Liver (tissue), 9 donors: ENCODE data around the gene DAB1. TPM values are rescaled to one million over a fixed set of nuclear protein-coding genes. Genes with fewer than 3 reads are reported as not detected.
A peak's percentile ranks its signal among the peaks of the same experiment; 100 is the strongest.

Source experiments
- DNase-seq: peaks from one replicate; pipeline ENCODE4 v3.0.0-alpha.2; 2017; ENCODE audit warnings: low spot score
- H3K27ac ChIP-seq, 2 donors: one replicate each; pipeline ENCODE4 v1.7.0; 2013; ENCODE audit warnings: inconsistent platforms in 2 of 2, low read length in 2 of 2, control low read depth in 1 of 2, low read depth in 1 of 2, mild to moderate bottlenecking in 1 of 2
- H3K27me3 ChIP-seq, 4 donors: one replicate each; pipeline versions ENCODE4 v1.6.1 to v1.7.0; 2013; ENCODE audit warnings: low read length in 3 of 4, inconsistent platforms in 1 of 4, mild to moderate bottlenecking in 1 of 4, moderate library complexity in 1 of 4; ENCODE audit not compliant: control insufficient read depth in 4 of 4, insufficient read depth in 4 of 4
- H3K36me3 ChIP-seq, 4 donors: one replicate each; pipeline versions ENCODE4 v1.6.1 to v1.7.0; 2013; ENCODE audit warnings: low read length in 3 of 4, mild to moderate bottlenecking in 3 of 4, low read depth in 1 of 4, moderate library complexity in 1 of 4; ENCODE audit not compliant: control insufficient read depth in 4 of 4, insufficient read depth in 3 of 4
- H3K4me1 ChIP-seq, 4 donors: one replicate each; pipeline versions ENCODE4 v1.6.1 to v1.7.0; 2013; ENCODE audit warnings: low read length in 3 of 4, mild to moderate bottlenecking in 3 of 4, moderate library complexity in 1 of 4; ENCODE audit not compliant: control insufficient read depth in 4 of 4, insufficient read depth in 4 of 4
- H3K4me3 ChIP-seq, 3 donors: one replicate each; pipeline versions ENCODE4 v1.6.1 to v1.7.0; 2013; ENCODE audit warnings: low read length in 3 of 3, control low read depth in 1 of 3, low read depth in 1 of 3, mild to moderate bottlenecking in 1 of 3
- H3K9ac ChIP-seq, 2 donors: one replicate each; pipeline ENCODE4 v1.7.0; 2013; ENCODE audit warnings: low read length in 2 of 2, mild to moderate bottlenecking in 2 of 2, moderate library complexity in 2 of 2, control low read depth in 1 of 2, low read depth in 1 of 2
- H3K9me3 ChIP-seq, 4 donors: one replicate each; pipeline versions ENCODE4 v1.6.1 to v1.7.0; 2013; ENCODE audit warnings: low read length in 3 of 4; ENCODE audit not compliant: control insufficient read depth in 4 of 4
- ATF3 ChIP-seq: IDR thresholded peaks from 2 replicates; pipeline ENCODE4 v1.6.1; 2016; ENCODE audit warnings: antibody characterized with exemption
- CTCF ChIP-seq: fragments of 150-350 bp; IDR thresholded peaks from 2 replicates; pipeline ENCODE4 v1.5.1; 2017; ENCODE audit warnings: improper control_type of control experiment, low read depth, low read length; ENCODE audit not compliant: missing input control
- EGR1 ChIP-seq, 2 donors: IDR thresholded peaks; 2 replicates each; pipeline ENCODE4 v1.6.1; 2016 to 2018; ENCODE audit warnings: antibody characterized with exemption in 2 of 2, low read depth in 2 of 2
- FOXA1 ChIP-seq: IDR thresholded peaks from 2 replicates; pipeline ENCODE4 v1.6.1; 2016; ENCODE audit warnings: antibody characterized with exemption
- FOXA2 ChIP-seq: IDR thresholded peaks from 2 replicates; pipeline ENCODE4 v1.6.1; 2016; ENCODE audit warnings: antibody characterized with exemption
- GABPA ChIP-seq, 2 donors: IDR thresholded peaks in 1 of 2; conservative IDR thresholded peaks in 1 of 2; 2 replicates each; pipeline ENCODE4 v1.6.1; 2016; ENCODE audit warnings: antibody characterized with exemption in 2 of 2, mild to moderate bottlenecking in 1 of 2, moderate library complexity in 1 of 2
- HNF4A ChIP-seq, 2 donors: conservative IDR thresholded peaks; 2 replicates each; pipeline ENCODE4 v1.6.1; 2016; ENCODE audit warnings: antibody characterized with exemption in 2 of 2, mild to moderate bottlenecking in 2 of 2
- HNF4G ChIP-seq: IDR thresholded peaks from 2 replicates; pipeline ENCODE4 v1.6.1; 2016; ENCODE audit warnings: antibody characterized with exemption
- JUND ChIP-seq, 2 donors: IDR thresholded peaks; 2 replicates each; pipeline ENCODE4 v1.6.1; 2016; ENCODE audit warnings: antibody characterized with exemption in 2 of 2
- MAX ChIP-seq: IDR thresholded peaks from 2 replicates; pipeline ENCODE4 v1.6.1; 2016; ENCODE audit warnings: antibody characterized with exemption
- NR2F2 ChIP-seq: IDR thresholded peaks from 2 replicates; pipeline ENCODE4 v1.6.1; 2016; ENCODE audit warnings: antibody characterized with exemption
- RAD21 ChIP-seq, 2 donors: IDR thresholded peaks; 2 replicates each; pipeline ENCODE4 v1.6.1; 2016; ENCODE audit warnings: antibody characterized with exemption in 2 of 2, mild to moderate bottlenecking in 2 of 2
- REST ChIP-seq: IDR thresholded peaks from 2 replicates; pipeline ENCODE4 v1.6.1; 2016; ENCODE audit warnings: antibody characterized with exemption, mild to moderate bottlenecking
- RXRA ChIP-seq, 2 donors: IDR thresholded peaks; 2 replicates each; pipeline ENCODE4 v1.6.1; 2017 to 2018; ENCODE audit warnings: antibody characterized with exemption in 2 of 2, mild to moderate bottlenecking in 1 of 2
- SP1 ChIP-seq: IDR thresholded peaks from 2 replicates; pipeline ENCODE4 v1.6.1; 2018; ENCODE audit warnings: antibody characterized with exemption, mild to moderate bottlenecking
- TAF1 ChIP-seq: conservative IDR thresholded peaks from 2 replicates; pipeline ENCODE4 v1.6.1; 2016; ENCODE audit warnings: antibody characterized with exemption, mild to moderate bottlenecking
- YY1 ChIP-seq: IDR thresholded peaks from 2 replicates; pipeline ENCODE4 v1.6.1; 2016; ENCODE audit warnings: antibody characterized with exemption, mild to moderate bottlenecking
- ZBTB33 ChIP-seq: IDR thresholded peaks from 2 replicates; pipeline ENCODE4 v1.6.1; 2016; ENCODE audit warnings: antibody characterized with exemption
- WGBS: extraction: QIAGEN DNeasy Blood & Tissue Kit; methylation state at CpG from one replicate; pipeline ENCODE4 v1.1.7; 2013; 5-methylcytosine and 5-hydroxymethylcytosine counted together
- polyA plus RNA-seq, 2 donors: library from polyadenylated mRNA; stranded (reverse) in 1 of 2; unstranded in 1 of 2; fragments of 200-250 nt in 1 of 2; fragments of >200 nt in 1 of 2; fragmentation: Nextera tagmentation in 1 of 2; extraction: Ambion mirVana in 1 of 2; gene quantifications; one replicate each; pipeline versions ENCODE4 v1.2.1 to v1.2.3, GENCODE V29; 2013 to 2015
- total RNA-seq, 2 donors: library from RNA; depleted of rRNA; stranded (reverse); fragments of >200 nt; gene quantifications; one replicate each; pipeline ENCODE4 v1.2.3, GENCODE V29; 2014
- donor health status: healthy.
- donor health status: healthy.
- donor health status: healthy.
- donor health status: healthy.
- donor health status: healthy.

Gene DAB1
- total and polyA plus RNA-seq, 4 donors: 0.54 to 1.7 (median 1.2) TPM

- 35% methylated on average over 2 of the region's 2 CpGs for WGBS
- Histone ChIP-seq H3K9ac (peak overlapping the region; percentile 49 to 72), H3K4me1 (peaks cover 0 to 33% (median under 1%) of the 10 kb centered on the region in 4 donors), H3K27me3 (no peaks in the 10 kb centered on the region), H3K9me3 (no peaks in the 10 kb centered on the region), H3K36me3 (no peaks in the 10 kb centered on the region), H3K4me3 (no peak overlapping the region), H3K27ac (peak overlapping the region; percentile 91 to 93)
- DNase-seq: no peak
- TF ChIP-seq HNF4A (conservative IDR thresholded peaks at IDR 0.05) (no peak), REST (no peak), HNF4G (no peak), YY1 (no peak), FOXA2 (no peak), EGR1 (IDR thresholded peaks at IDR 0.05; ENCODE audit: low read depth in 2 of 2) (no peak), ZBTB33 (no peak), JUND (IDR thresholded peaks at IDR 0.05) (no peak), GABPA (IDR thresholded peaks at IDR 0.05 in 1 of 2, conservative IDR thresholded peaks at IDR 0.05 in 1 of 2) (no peak), RXRA (IDR thresholded peaks at IDR 0.05) (no peak), SP1 (no peak), RAD21 (IDR thresholded peaks at IDR 0.05) (no peak), ATF3 (no peak), CTCF (no peak), MAX (no peak), FOXA1 (no peak), NR2F2 (no peak), TAF1 (no peak)
Measured at GRCh38 chr1:56968878-56969495, 454.9 kb downstream of the DAB1 start.
